Aorta (tissue), 5 donors: ENCODE results near the gene ATP2A1. TPM values are rescaled to one million over a fixed set of nuclear protein-coding genes. Genes with fewer than 3 reads are reported as not detected.
A peak's percentile ranks its signal among the peaks of the same experiment; 100 is the strongest.

Source experiments
- ATAC-seq: fragments of 200-7000 bp; cut with Tn5 transposase; one replicate; pipeline ENCODE4 v1.9.1; 2022; ENCODE audit warnings: moderate library complexity; ENCODE audit not compliant: low FRiP score
- DNase-seq, 2 donors: peaks; one replicate each; pipeline ENCODE4 v3.0.0-alpha.2; 2020
- H3K27ac ChIP-seq, 2 donors: one replicate each; pipeline ENCODE4 v1.5.1; 2013; ENCODE audit warnings: low read length in 2 of 2, mild to moderate bottlenecking in 2 of 2, moderate library complexity in 2 of 2, control low read depth in 1 of 2, inconsistent platforms in 1 of 2, low read depth in 1 of 2
- H3K27me3 ChIP-seq, 2 donors: one replicate each; pipeline ENCODE4 v1.6.1; 2013; ENCODE audit warnings: control low read depth in 1 of 2, low read length in 1 of 2, mild to moderate bottlenecking in 1 of 2, moderate library complexity in 1 of 2; ENCODE audit not compliant: insufficient read depth in 2 of 2, control insufficient read depth in 1 of 2
- H3K36me3 ChIP-seq, 2 donors: one replicate each; pipeline ENCODE4 v1.6.1; 2013; ENCODE audit warnings: control low read depth in 1 of 2, low read length in 1 of 2, mild to moderate bottlenecking in 1 of 2; ENCODE audit not compliant: insufficient read depth in 2 of 2, control insufficient read depth in 1 of 2
- H3K4me1 ChIP-seq, 2 donors: one replicate each; pipeline ENCODE4 v1.6.1; 2013; ENCODE audit warnings: low read length in 2 of 2, control low read depth in 1 of 2, mild to moderate bottlenecking in 1 of 2, moderate library complexity in 1 of 2; ENCODE audit not compliant: insufficient read depth in 2 of 2, control insufficient read depth in 1 of 2
- H3K4me3 ChIP-seq, 2 donors: one replicate each; pipeline ENCODE4 v1.5.1; 2013; ENCODE audit warnings: low read length in 2 of 2, control low read depth in 1 of 2, mild to moderate bottlenecking in 1 of 2
- H3K9me3 ChIP-seq: one replicate; pipeline ENCODE4 v1.6.1; 2013; ENCODE audit warnings: mild to moderate bottlenecking, low read length; ENCODE audit not compliant: control insufficient read depth
- WGBS, 2 donors: extraction: QIAGEN DNeasy Blood & Tissue Kit; methylation state at CpG; one replicate each; pipeline ENCODE4 v1.1.7; 2013; 5-methylcytosine and 5-hydroxymethylcytosine counted together
- intact Hi-C, 2 donors: fragments of 100-400 bp; cut with DNase I; formaldehyde crosslinking; loops; one replicate each; pipeline versions ENCODE4 v1.14.2 to v1.15.0; 2022
- polyA plus RNA-seq, 2 donors: library from polyadenylated mRNA; stranded (reverse); fragments of 200-250 nt; gene quantifications; one replicate each; pipeline ENCODE4 v1.2.3, GENCODE V29; 2013
- total RNA-seq, 2 donors: library from RNA; stranded (reverse); fragmentation: NEBNext Ultra II Directional; extraction: Animal tissue kit (Norgen Biotek cat#: 25700); gene quantifications; one replicate each; pipeline ENCODE4 v1.2.1, GENCODE V29; 2021
- donor health status: healthy with polysubstance abuse.
- donor health status: Bipolar disorder and iron deficiency.
- donor health status: DM: no; HTN: no; CAD: no.
- donor health status: DM: no; HTN: no; CAD: no.
- donor health status: DM: yes; HTN: yes; CAD: no.

The ATP2A1 gene
- total and polyA plus RNA-seq, 4 donors, result 0.36 to 0.97 (median 0.43) TPM

GRCh38 chr16:28837672-28838557 is 40.4 kb upstream of the ATP2A1 start:
- 86 to 89% methylated on average over 7 of the region's 7 CpGs for WGBS, 2 donors
- peaks cover 14 to 16% of the 10 kb centered on the region in 2 donors for H3K36me3 ChIP-seq
- ATAC-seq, result no peak

DNA sequence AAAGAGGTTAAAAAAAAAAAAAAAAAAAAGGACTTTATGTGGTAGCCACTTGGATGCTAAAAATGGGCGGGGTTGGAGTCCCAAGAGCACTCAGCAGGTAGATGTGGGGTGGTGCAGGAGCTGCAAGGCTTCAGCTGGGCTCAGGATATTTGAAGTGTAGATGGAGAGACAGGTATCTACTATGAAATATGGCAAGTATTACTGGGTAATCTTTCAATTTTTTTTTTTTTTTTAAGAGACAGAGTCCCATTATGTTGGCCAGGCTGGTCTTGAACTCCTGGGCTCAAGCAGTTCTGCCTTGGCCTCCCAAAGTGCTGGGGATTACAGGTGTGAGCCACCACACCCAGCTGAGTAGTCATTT is 39.8 kb upstream of the ATP2A1 start:
- no peaks in the 10 kb centered on the region for H3K9me3 ChIP-seq
- no peak overlapping the region for H3K27ac ChIP-seq
- peaks cover 10 to 12% of the 10 kb centered on the region in 2 donors for H3K36me3 ChIP-seq
- DNase-seq (peak in 1 of 2 donors; percentile 16), ATAC-seq (no peak)
- no peaks in the 10 kb centered on the region for H3K4me1 ChIP-seq
- intact Hi-C loops, result no loop called here
- H3K27me3 ChIP-seq, result no peaks in the 10 kb centered on the region
- WGBS, 2 donors, result 97 to 100% methylated on average over 1 of the region's 1 CpG
- no peak overlapping the region for H3K4me3 ChIP-seq

More at GRCh38 chr16:28837672-28838557, 40.4 kb upstream of the ATP2A1 start:
- peak in 1 of 2 donors; percentile 7 for DNase-seq
- Histone ChIP-seq H3K4me1 (no peaks in the 10 kb centered on the region), H3K4me3 (no peak overlapping the region), H3K9me3 (no peaks in the 10 kb centered on the region), H3K27me3 (no peaks in the 10 kb centered on the region), H3K27ac (no peak overlapping the region)
- intact Hi-C loops, result no loop called here

GRCh38 chr16:28839004-28839639 is 39.2 kb upstream of the ATP2A1 start:
- Histone ChIP-seq H3K9me3 (no peaks in the 10 kb centered on the region), H3K36me3 (peaks cover 6 to 12% of the 10 kb centered on the region in 2 donors), H3K27ac (no peak overlapping the region), H3K27me3 (no peaks in the 10 kb centered on the region), H3K4me1 (no peaks in the 10 kb centered on the region), H3K4me3 (no peak overlapping the region)
- no peak for DNase-seq
- no peak for ATAC-seq
- WGBS, 2 donors, result 91 to 96% methylated on average over 14 of the region's 14 CpGs
- intact Hi-C loops, result no loop called here

DNA sequence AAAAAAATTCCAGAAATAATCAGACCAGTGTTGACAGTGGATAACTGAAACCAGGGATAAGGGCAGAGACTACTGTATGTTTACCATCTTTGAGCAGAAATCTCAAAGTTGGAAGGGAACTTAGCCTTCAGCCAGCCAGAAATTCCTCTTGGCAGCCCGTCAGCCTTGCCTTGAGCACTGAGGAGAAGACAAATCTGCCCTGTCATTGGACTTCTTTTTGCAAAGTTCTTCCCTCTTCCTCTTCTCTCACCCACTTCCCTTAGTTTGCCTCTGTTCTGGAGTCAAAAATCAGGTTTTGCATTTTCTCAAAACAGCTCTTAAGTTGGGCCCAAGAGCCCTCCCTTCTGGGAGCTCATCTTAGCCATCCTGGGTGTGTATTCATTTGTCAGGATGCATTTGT is 38.4 kb upstream of the ATP2A1 start:
- no peak for ATAC-seq
- peaks cover 2 to 8% of the 10 kb centered on the region in 2 donors for H3K36me3 ChIP-seq
- intact Hi-C loops, result no loop called here
- WGBS, 2 donors, result 5 to 6% methylated on average over 1 of the region's 1 CpG
- no peaks in the 10 kb centered on the region for H3K4me1 ChIP-seq
- no peak for DNase-seq
- H3K27ac ChIP-seq, result no peak overlapping the region
- no peaks in the 10 kb centered on the region for H3K9me3 ChIP-seq
- H3K27me3 ChIP-seq, result no peaks in the 10 kb centered on the region
- no peak overlapping the region for H3K4me3 ChIP-seq

DNA sequence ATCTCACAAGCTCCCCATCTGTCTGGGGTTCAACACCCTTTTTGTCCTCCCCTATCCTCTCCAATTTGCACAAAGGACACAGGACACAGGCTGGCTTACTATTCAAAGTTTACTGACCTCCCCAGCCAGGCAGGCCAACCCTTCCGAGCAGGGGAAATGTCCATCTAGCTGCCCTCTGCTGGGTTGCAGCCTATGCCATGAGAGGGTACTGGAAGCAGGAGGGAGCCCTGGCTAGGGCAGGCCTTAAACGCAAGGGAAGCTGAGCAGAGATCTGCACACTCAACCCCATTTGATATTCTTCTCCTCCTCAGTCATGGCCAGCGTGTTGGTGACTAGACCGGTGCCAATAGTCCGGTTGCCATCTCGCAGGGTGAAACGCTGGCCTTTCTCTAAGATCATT is 35.6 kb upstream of the ATP2A1 start:
- Histone ChIP-seq H3K4me3 (no peak overlapping the region), H3K36me3 (peaks cover 2 to 6% of the 10 kb centered on the region in 2 donors), H3K4me1 (no peaks in the 10 kb centered on the region), H3K27ac (no peak overlapping the region), H3K9me3 (no peaks in the 10 kb centered on the region), H3K27me3 (no peaks in the 10 kb centered on the region)
- ATAC-seq, result no peak
- intact Hi-C loops, result no loop called here
- WGBS, 2 donors, result 85 to 91% methylated on average over 7 of the region's 7 CpGs
- no peak for DNase-seq

- Histone ChIP-seq H3K27me3 (no peaks in the 10 kb centered on the region), H3K36me3 (peaks cover 2 to 6% of the 10 kb centered on the region in 2 donors), H3K4me3 (no peak overlapping the region), H3K4me1 (no peaks in the 10 kb centered on the region), H3K9me3 (no peaks in the 10 kb centered on the region), H3K27ac (no peak overlapping the region)
- peak in 1 of 2 donors; percentile 33 for DNase-seq
- ATAC-seq, result no peak
- intact Hi-C loops, result loop anchor here in 1 of 2 donors (2.0 kb wide), 1 partner anchor 19 kb away; no protein-coding TSS in a partner anchor
- WGBS, 2 donors, result 92 to 93% methylated on average over 12 of the region's 12 CpGs
Observed at GRCh38 chr16:28843766-28844165, 34.5 kb upstream of the ATP2A1 start.

DNA sequence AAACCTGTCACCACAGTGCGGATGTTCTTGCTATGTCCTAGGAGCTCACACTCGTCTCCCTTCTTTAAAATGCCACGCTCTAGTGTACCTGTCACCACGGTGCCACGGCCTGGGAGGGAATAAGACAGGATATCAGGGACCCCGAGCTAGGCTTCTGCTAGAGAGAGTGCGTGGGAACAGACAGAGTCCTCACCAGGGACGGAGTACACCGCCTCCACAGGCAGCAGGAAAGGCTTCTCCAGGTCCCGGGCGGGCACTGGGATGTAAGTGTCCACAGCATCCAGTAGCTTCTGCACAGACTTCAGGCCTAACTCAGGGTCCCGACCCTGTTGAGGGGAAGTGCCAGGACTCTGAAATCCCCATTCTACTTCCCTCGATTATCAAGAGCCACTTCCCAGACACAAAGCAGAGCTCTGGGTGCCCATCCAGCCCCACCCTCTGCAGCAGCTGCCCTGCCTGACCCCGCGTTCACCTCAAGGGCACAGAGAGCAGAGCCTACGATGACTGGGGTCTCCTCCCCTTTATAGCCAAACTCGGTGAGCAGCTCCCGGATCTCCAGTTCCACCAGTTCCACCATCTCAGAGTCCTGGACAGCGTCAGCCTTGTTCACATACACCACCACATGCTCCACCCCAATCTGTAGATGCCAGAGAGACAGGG is 33.9 kb upstream of the ATP2A1 start:
- Histone ChIP-seq H3K27ac (no peak overlapping the region), H3K4me3 (no peak overlapping the region), H3K9me3 (no peaks in the 10 kb centered on the region), H3K4me1 (no peaks in the 10 kb centered on the region), H3K36me3 (peaks cover 2 to 6% of the 10 kb centered on the region in 2 donors), H3K27me3 (no peaks in the 10 kb centered on the region)
- DNase-seq (peak in 1 of 2 donors; percentile 29), ATAC-seq (no peak)
- WGBS, 2 donors, result 86 to 89% methylated on average over 18 to 19 of the region's 19 CpGs
- intact Hi-C loops, result loop anchor here in 1 of 2 donors (2.0 kb wide), 1 partner anchor 20 kb away; no protein-coding TSS in a partner anchor

DNA sequence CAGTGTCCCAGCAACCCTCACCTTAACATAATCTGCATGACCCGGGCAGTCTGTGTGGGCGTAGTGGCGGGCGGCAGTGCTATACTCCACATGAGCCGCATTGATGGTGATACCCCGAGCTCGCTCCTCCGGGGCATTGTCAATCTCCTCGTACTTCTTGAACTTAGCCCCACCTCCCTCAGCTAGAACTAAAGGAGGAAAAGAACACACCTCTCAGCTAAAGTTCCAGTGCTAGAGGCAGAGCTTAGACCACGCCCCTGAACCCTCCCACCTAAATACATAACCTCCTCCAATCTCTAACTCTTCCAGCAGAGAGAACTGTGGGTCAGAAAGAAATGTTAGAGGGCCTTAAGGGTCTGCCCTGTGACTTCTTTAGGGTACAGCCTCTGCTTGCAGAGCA is 33.0 kb upstream of the ATP2A1 start:
- Histone ChIP-seq H3K9me3 (no peaks in the 10 kb centered on the region), H3K4me3 (peak overlapping the region; percentile 56 to 63), H3K27ac (no peak overlapping the region), H3K36me3 (peaks cover 2 to 6% of the 10 kb centered on the region in 2 donors), H3K4me1 (no peaks in the 10 kb centered on the region), H3K27me3 (no peaks in the 10 kb centered on the region)
- DNase-seq (peak in 1 of 2 donors; percentile 31), ATAC-seq (no peak)
- intact Hi-C loops, result loop anchor here in 1 of 2 donors (2.0 kb wide), 1 partner anchor 20 kb away; no protein-coding TSS in a partner anchor
- WGBS, 2 donors, result 55% methylated on average over 10 of the region's 10 CpGs
